HG03097 (cell line): ENCODE results near the gene RAD52.
"Not testable (repeated sequence)": the region's sequence is repeated elsewhere in the genome, so short reads cannot be mapped to it uniquely, and the experiment has no call there.

Experiments
- ATAC-seq: cut with Tn5 transposase; IDR thresholded peaks from one replicate; pipeline ENCODE4 v1.9.1; 2021; ENCODE audit not compliant: unreplicated experiment, low FRiP score

RAD52 gene

GRCh38 chr12:968545-968944 is 19.1 kb upstream of the RAD52 start:
- no peak for ATAC-seq

GRCh38 chr12:967641-968040 is 18.1 kb upstream of the RAD52 start:
- no peak for ATAC-seq

GRCh38 chr12:966724-967123 is 17.2 kb upstream of the RAD52 start:
- no peak for ATAC-seq

- ATAC-seq: peak; percentile 65
Observed at GRCh38 chr12:958588-959123, 9.2 kb upstream of the RAD52 start.

- no peak for ATAC-seq
Observed at GRCh38 chr12:955939-956338, 6.4 kb upstream of the RAD52 start.

GRCh38 chr12:954741-955140 is 5.2 kb upstream of the RAD52 start:
- ATAC-seq: no peak

GRCh38 chr12:953776-954175 is 4.3 kb upstream of the RAD52 start:
- ATAC-seq: no peak

GRCh38 chr12:951176-951575 is 1.7 kb upstream of the RAD52 start:
- no peak for ATAC-seq

GRCh38 chr12:948238-948637 is 1.3 kb downstream of the RAD52 start:
- no peak for ATAC-seq

- ATAC-seq: no peak
Observed at GRCh38 chr12:946631-947030, 2.9 kb downstream of the RAD52 start.

GRCh38 chr12:946212-946611 is 3.3 kb downstream of the RAD52 start:
- no peak for ATAC-seq

GRCh38 chr12:944211-944610 is 5.3 kb downstream of the RAD52 start:
- no peak for ATAC-seq

- no peak for ATAC-seq
Observed at GRCh38 chr12:943051-943450, 6.4 kb downstream of the RAD52 start.

GRCh38 chr12:938810-939209 is 10.7 kb downstream of the RAD52 start:
- ATAC-seq: no peak

GRCh38 chr12:936377-937345 is 12.8 kb downstream of the RAD52 start:
- no peak for ATAC-seq

GRCh38 chr12:935891-936290 is 13.6 kb downstream of the RAD52 start:
- not testable (repeated sequence) for ATAC-seq

- ATAC-seq: no peak
Observed at GRCh38 chr12:931591-931990, 17.9 kb downstream of the RAD52 start.

GRCh38 chr12:931060-931459 is 18.4 kb downstream of the RAD52 start:
- ATAC-seq: no peak

- ATAC-seq: no peak
Observed at GRCh38 chr12:926641-927040, 22.9 kb downstream of the RAD52 start.

GRCh38 chr12:922285-922684 is 27.2 kb downstream of the RAD52 start:
- no peak for ATAC-seq

GRCh38 chr12:920676-921075 is 28.8 kb downstream of the RAD52 start:
- no peak for ATAC-seq
